IPS-15b (cell line): ENCODE measurements around the gene C20orf96.
A peak's percentile ranks its signal among the peaks of the same experiment; 100 is the strongest.
"Not testable (repeated sequence)": the region's sequence is repeated elsewhere in the genome, so short reads cannot be mapped to it uniquely, and the experiment has no call there.

Experiments used
- H3K27me3 ChIP-seq: one replicate; pipeline ENCODE4 v1.6.1; 2013; ENCODE audit warnings: low read length; ENCODE audit not compliant: control insufficient read depth, insufficient read depth
- H3K36me3 ChIP-seq: one replicate; pipeline ENCODE4 v1.6.1; 2013; ENCODE audit warnings: low read length; ENCODE audit not compliant: control insufficient read depth, insufficient read depth
- H3K4me1 ChIP-seq: one replicate; pipeline ENCODE4 v1.6.1; 2013; ENCODE audit warnings: mild to moderate bottlenecking, low read length; ENCODE audit not compliant: control insufficient read depth, insufficient read depth
- H3K4me3 ChIP-seq: one replicate; pipeline ENCODE4 v1.5.1; 2013; ENCODE audit warnings: low read depth, low read length
- H3K9ac ChIP-seq: one replicate; pipeline ENCODE4 v1.6.1; 2013; ENCODE audit warnings: low read depth, mild to moderate bottlenecking, low read length
- H3K9me3 ChIP-seq: one replicate; pipeline ENCODE4 v1.6.1; 2013; ENCODE audit warnings: mild to moderate bottlenecking, low read length; ENCODE audit not compliant: control insufficient read depth, insufficient read depth

Gene C20orf96

GRCh38 chr20:290084-290831, at the start of gene C20orf96:
TSS of gene C20orf96 (minus strand) at chr20:290750. CDS start at chr20:290610, 140 bp downstream.
- Histone ChIP-seq H3K4me3 (peak within 1 kb of the TSS; percentile 91), H3K4me1 (peaks cover 7% of the 10 kb centered on the region)

GRCh38 chr20:336040-336439, 45.5 kb upstream of the C20orf96 start:
- peaks cover 36% of the 10 kb centered on the region for H3K27me3 ChIP-seq
- not testable (repeated sequence) for H3K4me3 ChIP-seq, H3K9ac ChIP-seq, H3K36me3 ChIP-seq, H3K4me1 ChIP-seq, H3K9me3 ChIP-seq

More at GRCh38 chr20:290084-290831, at the start of gene C20orf96:
- Histone ChIP-seq H3K9ac (peak within 1 kb of the TSS; percentile 38), H3K9me3 (no peaks in the 10 kb centered on the region), H3K36me3 (no peaks in the 10 kb centered on the region), H3K27me3 (peaks cover 42% of the 10 kb centered on the region)

GRCh38 chr20:334578-334977, 44.0 kb upstream of the C20orf96 start:
- Histone ChIP-seq H3K9me3 (no peaks in the 10 kb centered on the region), H3K4me1 (peaks cover 7% of the 10 kb centered on the region), H3K27me3 (peaks cover 31% of the 10 kb centered on the region), H3K36me3 (no peaks in the 10 kb centered on the region), H3K9ac (no peak overlapping the region), H3K4me3 (no peak overlapping the region)

GRCh38 chr20:330233-331149, 39.9 kb upstream of the C20orf96 start:
- Histone ChIP-seq H3K9ac (no peak overlapping the region), H3K4me1 (peaks cover 15% of the 10 kb centered on the region), H3K9me3 (no peaks in the 10 kb centered on the region), H3K36me3 (no peaks in the 10 kb centered on the region), H3K4me3 (peak overlapping the region; percentile 36), H3K27me3 (peaks cover 17% of the 10 kb centered on the region)

- H3K9ac ChIP-seq, result no peak overlapping the region
Observed at GRCh38 chr20:329851-330232, 39.3 kb upstream of the C20orf96 start.

GRCh38 chr20:328975-329695, 38.6 kb upstream of the C20orf96 start:
- no peaks in the 10 kb centered on the region for H3K36me3 ChIP-seq
- peaks cover 12% of the 10 kb centered on the region for H3K27me3 ChIP-seq
- no peak overlapping the region for H3K9ac ChIP-seq
- peaks cover 15% of the 10 kb centered on the region for H3K4me1 ChIP-seq
- peak overlapping the region; percentile 95 for H3K4me3 ChIP-seq
- no peaks in the 10 kb centered on the region for H3K9me3 ChIP-seq

More at GRCh38 chr20:329851-330232, 39.3 kb upstream of the C20orf96 start:
- Histone ChIP-seq H3K4me1 (peaks cover 15% of the 10 kb centered on the region), H3K27me3 (peaks cover 17% of the 10 kb centered on the region), H3K36me3 (no peaks in the 10 kb centered on the region), H3K4me3 (peak overlapping the region; percentile 8), H3K9me3 (no peaks in the 10 kb centered on the region)

GRCh38 chr20:328027-328974, 37.8 kb upstream of the C20orf96 start:
- Histone ChIP-seq H3K36me3 (no peaks in the 10 kb centered on the region), H3K4me1 (peaks cover 15% of the 10 kb centered on the region), H3K4me3 (peak overlapping the region; percentile 95), H3K9me3 (no peaks in the 10 kb centered on the region), H3K9ac (peak overlapping the region; percentile 70), H3K27me3 (peaks cover 10% of the 10 kb centered on the region)

- H3K4me1 ChIP-seq, result peaks cover 21% of the 10 kb centered on the region
- H3K36me3 ChIP-seq, result no peaks in the 10 kb centered on the region
- peak overlapping the region; percentile 70 for H3K9ac ChIP-seq
- no peaks in the 10 kb centered on the region for H3K9me3 ChIP-seq
- H3K4me3 ChIP-seq, result peak overlapping the region; percentile 95
- H3K27me3 ChIP-seq, result peaks cover 5% of the 10 kb centered on the region
Observed at GRCh38 chr20:327186-328026, 36.9 kb upstream of the C20orf96 start.

- no peaks in the 10 kb centered on the region for H3K9me3 ChIP-seq
- H3K9ac ChIP-seq, result peak overlapping the region; percentile 54
- peak overlapping the region; percentile 80 for H3K4me3 ChIP-seq
- peaks cover 21% of the 10 kb centered on the region for H3K4me1 ChIP-seq
- no peaks in the 10 kb centered on the region for H3K27me3 ChIP-seq
- H3K36me3 ChIP-seq, result no peaks in the 10 kb centered on the region
Observed at GRCh38 chr20:326645-327185, 36.2 kb upstream of the C20orf96 start.
